SK-N-SH (cell line): Measurements from ENCODE around the gene TGOLN2.

ENCODE experiments used
- CTCF ChIP-seq: fragments of 200-600 bp; sonication (generic); IDR thresholded peaks from 2 replicates; pipeline ENCODE4 v1.6.1; 2017; ENCODE audit warnings: antibody characterized with exemption, mild to moderate bottlenecking, moderate library complexity
- EZH2phosphoT487 ChIP-seq: fragments of 200-600 bp; sonication (generic); IDR thresholded peaks from 2 replicates; pipeline ENCODE4 v1.6.1; 2017; ENCODE audit warnings: low read depth, mixed run types, mild to moderate bottlenecking, antibody characterized with exemption, moderate library complexity, borderline replicate concordance
- NRF1 ChIP-seq: IDR thresholded peaks from 2 replicates; pipeline ENCODE4 v1.6.1; 2012; ENCODE audit warnings: low read depth, mild to moderate bottlenecking, low read length
- TCF12 ChIP-seq: IDR thresholded peaks from 2 replicates; pipeline ENCODE4 v1.4.0; 2012

GRCh38 chr2:85324639-85325465 is 2.9 kb downstream of the TGOLN2 start:
- no peak for TF ChIP-seq CTCF
- no peak for TF ChIP-seq NRF1
- TF ChIP-seq EZH2phosphoT487, result no peak
- no peak for TF ChIP-seq TCF12
